GM21447 (cell line): Measurements from ENCODE around the gene ZNF267.
"Not testable (repeated sequence)": the region's sequence is repeated elsewhere in the genome, so short reads cannot be mapped to it uniquely, and the experiment has no call there.

Experiments
- ATAC-seq: cut with Tn5 transposase; IDR thresholded peaks from one replicate; pipeline ENCODE4 v1.9.1; 2021; ENCODE audit not compliant: unreplicated experiment

ZNF267 gene

DNA sequence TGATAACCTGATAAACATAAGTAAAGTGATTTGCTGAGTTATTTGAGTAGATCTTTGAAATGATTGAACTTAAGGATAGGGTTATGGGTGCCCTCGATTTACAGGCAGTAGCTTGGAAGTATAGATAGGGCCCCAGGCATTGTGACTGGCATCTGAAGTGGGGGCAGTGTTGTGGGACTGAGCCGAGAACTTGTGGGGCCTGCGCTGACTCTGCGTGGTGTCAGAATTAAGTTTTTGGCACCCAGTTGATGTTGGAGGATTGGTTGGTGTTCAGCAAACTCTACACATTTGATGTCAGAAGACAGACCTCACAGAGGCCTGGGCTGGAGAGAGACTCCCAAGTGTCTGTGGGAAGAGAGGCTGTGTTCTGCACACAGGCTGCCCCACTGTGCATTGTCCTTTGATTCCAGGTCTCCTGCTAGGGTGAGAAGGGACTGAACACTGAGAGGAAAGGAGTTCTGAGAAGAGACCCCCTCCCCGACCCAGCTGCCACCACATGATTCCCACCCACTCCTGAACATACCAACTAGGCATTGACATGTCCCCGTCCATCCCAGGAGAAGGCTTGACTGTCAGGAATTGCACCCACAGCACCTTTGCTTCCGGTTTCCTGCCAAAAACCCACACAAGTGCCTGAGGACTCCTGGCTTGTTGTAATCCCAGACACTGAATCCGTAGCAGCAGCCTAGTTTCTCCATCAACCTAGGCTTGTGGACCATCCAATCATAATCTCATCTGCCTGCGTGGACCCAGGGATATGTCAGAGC, 4.5 kb downstream of the ZNF267 start:
- ATAC-seq: no peak

DNA sequence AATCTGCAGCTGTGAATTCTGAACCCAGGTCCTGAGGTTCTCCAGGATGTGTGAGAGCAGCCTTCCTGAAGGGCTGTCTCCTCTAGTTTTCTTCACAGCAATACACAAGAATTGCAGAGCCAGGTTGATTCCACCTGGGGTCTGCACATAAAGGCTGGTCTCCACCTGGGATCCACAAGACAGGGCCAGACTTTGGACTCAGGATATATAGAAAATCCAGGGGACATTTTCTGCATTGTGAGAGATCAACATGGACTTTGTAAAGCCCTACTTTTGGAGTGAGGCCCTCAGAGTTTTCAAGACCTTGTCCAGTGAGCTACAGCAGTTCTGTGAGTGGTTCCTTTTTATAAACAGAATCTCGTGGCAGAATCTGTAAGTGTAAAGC, 6.3 kb downstream of the ZNF267 start:
- ATAC-seq: no peak

DNA sequence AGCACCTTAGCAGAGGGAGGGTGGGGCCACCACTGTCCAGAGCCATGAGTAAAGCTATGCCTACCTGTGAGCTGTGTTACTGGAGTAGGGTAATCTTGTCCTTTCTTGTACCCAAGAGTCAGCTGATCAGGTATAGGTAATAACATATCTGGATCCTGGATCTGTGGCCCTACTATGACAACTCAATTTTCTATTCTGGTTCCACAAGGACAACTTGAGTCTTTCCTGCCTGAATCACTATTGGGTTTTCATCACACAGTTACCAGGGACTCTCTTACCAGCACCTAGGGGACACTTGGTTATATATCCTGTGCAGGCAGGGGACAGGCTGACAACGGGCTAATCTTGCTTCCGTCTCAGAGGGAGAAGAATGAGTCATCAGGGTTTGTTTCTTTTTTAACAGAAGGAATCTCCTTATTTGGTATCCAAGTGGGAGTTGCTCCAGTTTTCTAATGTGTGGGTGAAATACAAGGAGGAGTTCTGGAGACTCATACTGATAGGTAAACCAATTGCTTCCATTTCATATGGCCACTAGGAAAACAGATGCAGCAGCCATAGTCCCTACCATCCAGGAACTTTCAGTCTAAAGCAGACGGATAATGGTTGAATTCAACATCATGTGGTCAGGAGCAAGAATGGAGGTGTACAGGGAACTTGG, 6.8 kb downstream of the ZNF267 start:
- ATAC-seq: no peak

DNA sequence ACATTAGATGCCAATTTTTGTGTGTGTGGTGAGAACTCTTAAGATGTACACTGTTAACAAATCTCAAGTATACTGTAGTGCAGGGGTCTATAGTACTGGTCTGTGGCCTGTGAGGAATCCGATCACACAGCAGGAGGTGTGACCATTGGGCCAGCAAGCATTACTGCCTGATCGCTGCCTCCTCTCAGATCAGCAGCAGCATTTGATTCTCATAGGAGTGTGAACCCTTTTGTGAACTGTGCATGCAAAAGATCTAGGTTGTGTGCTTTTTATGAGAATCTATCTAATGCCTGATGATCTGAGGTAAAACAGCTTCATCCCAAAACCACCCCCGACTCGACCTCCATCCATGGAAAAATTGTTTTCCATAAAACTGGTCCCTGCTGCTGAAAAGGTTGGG, 12.6 kb downstream of the ZNF267 start:
- ATAC-seq: no peak

DNA sequence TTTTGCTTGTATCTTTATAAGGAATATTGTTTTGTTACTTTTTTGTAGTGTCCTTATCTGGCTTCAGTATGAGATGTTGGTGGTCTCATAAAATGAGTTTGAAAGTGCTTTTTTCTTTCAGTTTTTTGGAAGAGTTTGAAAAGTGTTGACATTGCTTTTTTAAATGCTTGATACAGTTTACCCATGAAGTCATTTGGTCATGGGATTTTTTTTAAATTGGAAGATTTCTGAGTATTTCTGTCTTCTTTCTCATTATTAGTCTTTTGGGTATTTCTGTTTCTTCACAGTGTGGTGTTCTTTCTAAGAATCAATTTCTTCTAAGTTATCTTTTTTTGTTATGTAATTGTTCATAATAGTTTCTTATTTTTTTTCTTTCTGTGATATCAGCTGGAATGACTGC, 15.1 kb downstream of the ZNF267 start:
- no peak for ATAC-seq

DNA sequence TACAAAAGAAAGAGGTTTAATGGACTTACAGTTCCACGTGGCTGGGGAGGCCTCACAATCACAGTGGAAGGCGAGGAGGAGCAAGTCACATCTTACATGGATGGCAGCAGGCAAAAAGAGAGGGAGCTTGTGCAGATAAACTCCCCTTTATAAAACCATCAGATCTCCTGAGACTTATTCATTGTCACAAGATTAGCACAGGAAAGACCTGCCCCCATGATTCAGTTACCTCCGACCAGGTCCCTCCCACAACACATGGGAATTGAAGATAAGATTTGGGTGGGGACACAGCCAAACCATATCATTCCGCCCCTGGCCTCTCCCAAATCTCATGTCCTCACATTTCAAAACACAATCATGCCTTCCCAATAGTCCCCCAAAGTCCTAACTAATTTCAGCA, 18.5 kb downstream of the ZNF267 start:
- not testable (repeated sequence) for ATAC-seq

DNA sequence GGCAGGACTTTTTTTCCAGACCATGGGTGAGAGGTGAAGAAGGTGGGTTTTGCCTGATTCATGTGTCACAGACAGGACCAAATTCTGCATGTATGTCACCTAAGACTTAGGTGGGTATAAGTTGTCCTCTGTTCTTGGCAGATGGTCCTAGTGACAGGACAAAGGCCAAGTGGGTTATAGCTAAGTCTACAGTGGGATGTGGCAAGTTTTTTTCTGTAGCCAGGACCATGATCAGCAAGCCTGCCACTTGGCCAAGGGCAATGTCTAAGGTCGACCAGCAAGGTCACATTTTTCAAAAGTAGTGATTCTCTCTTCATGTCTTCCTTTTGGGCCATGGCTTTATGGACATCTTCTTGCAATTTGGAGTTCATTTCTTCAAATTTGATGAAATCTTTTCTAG, 20.2 kb downstream of the ZNF267 start:
- no peak for ATAC-seq

DNA sequence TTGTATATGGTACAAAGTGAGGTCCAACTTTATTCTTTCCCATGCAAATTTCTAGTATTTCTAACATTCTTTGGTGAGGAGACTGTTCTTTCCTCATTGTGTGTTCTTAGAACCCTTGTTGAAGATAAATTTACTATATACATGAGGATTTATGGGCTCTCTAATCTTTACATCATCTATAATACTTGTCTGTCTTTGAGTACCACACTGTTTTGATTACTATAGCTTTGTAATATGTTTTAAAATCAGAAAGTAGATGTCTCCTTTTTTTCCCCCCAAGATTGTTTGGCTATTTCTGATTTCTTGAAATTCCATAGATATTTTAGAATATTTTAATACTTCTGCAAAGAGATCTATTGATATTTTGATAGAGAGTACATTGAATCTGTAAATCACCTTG, 23.7 kb downstream of the ZNF267 start:
- no peak for ATAC-seq

DNA sequence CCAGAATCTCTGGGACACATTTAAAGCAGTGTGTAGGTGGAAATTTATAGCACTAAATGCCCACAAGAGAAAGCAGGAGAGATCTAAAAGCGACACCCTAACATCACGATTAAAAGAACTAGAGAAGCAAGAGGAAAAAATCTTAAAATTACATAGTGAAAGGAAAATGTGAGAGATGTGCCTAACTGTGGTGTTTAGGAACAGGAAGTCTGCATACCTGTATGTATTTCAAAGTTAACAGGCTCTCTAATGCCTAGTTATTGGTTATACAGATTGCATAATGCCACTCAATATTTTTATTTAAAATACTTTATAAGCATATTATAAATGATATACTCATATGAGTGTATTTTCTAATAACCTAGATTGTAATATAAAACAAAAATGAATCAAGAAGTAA, 25.9 kb downstream of the ZNF267 start:
- no peak for ATAC-seq

DNA sequence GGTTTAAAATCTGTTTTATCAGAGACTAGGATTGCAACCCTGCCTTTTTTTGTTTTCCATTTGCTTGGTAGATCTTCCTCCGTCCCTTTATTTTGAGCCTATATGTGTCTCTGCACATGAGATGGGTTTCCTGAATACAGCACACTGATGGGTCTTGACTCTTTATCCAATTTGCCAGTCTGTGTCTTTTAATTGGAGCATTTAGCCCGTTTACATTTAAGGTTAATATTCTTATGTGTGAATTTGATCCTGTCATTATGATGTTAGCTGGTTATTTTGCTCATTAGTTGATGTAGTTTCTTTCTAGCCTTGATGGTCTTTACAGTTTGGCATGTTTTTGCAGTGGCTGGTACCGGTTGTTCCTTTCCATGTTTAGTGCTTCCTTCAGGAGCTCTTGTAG, 31.0 kb downstream of the ZNF267 start:
- not testable (repeated sequence) for ATAC-seq

DNA sequence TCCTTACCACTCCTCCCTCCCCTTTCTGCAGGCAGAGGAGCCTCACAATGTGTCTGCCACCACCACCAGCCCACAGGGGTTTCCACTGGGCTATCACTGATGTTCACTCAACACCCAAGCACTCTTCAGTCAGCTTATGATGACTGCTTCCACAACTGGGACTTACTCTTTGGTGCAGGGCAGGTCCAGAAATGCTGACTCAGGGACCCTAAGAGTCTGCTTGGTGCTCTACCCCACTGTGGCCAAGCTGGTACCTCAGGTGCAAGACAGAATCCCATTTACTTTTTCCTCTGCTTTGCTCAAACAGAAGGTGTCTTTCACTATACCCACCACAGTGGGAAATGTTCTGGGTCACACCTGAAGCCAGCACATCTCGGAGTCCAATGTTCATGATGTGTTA, 40.1 kb downstream of the ZNF267 start:
- no peak for ATAC-seq

DNA sequence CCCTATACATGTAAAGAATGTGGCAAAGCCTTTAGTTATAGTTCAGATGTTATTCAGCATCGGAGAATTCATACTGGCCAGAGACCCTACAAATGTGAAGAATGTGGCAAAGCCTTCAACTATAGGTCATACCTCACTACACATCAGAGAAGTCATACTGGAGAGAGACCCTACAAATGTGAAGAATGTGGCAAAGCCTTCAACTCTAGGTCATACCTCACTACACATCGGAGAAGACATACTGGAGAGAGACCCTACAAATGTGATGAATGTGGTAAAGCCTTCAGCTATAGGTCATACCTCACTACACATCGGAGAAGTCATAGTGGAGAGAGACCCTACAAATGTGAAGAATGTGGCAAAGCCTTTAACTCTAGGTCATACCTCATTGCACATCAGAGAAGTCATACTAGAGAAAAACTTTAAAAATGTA, 42.5 kb downstream of the ZNF267 start:
- no peak for ATAC-seq

DNA sequence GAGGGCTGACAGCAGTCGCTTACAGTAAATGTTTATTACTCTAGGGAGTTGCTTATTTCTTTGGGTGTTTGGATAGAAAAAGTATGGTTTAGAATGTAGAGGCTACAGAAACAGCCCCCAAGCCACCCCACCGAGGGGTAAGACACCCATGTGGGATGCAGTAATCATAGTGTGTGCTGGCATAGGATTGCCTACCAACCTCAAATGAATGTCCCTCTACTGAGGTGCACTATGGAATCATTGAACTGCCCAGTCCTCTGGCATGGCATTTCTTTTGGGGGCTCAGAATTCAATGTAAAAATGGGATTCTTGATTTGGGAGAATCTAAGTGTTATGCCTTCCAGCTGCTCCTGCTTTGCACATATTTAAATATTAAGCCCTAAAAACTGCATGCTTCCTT, 46.8 kb downstream of the ZNF267 start:
- ATAC-seq: no peak

DNA sequence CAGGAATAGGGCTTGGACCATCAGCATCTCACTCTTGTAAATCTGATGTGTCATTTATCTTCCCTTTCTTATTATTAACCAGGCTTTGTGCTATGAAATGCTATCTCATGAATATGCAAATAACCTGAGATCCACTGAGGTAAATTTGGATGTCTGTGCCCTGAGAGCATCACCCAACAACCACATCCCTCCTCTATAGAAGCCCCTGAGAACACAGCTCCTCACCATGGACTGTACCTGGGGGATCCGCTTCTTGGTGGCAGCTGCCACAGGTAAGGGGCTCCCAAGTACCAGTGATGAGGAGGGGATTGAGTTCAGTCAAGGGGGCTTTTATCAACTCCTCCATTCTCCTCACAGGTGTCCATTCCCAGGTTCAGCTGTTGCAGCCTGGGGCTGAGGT, 78.2 kb downstream of the ZNF267 start:
- ATAC-seq: not testable (repeated sequence)

DNA sequence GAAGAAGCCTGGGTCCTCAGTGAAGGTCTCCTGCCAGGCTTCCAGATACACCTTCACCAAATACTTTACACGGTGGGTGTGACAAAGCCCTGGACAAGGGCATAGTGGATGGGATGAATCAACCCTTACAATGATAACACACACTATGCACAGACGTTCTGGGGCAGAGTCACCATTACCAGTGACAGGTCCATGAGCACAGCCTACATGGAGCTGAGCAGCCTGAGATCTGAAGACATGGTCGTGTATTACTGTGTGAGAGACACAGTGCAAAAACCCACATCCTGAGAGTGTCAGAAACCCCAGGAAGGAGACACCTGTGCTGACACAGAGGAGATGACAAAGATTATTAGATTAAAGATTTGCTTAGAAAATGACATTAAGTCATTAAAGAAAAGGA, 78.6 kb downstream of the ZNF267 start:
- not testable (repeated sequence) for ATAC-seq

DNA sequence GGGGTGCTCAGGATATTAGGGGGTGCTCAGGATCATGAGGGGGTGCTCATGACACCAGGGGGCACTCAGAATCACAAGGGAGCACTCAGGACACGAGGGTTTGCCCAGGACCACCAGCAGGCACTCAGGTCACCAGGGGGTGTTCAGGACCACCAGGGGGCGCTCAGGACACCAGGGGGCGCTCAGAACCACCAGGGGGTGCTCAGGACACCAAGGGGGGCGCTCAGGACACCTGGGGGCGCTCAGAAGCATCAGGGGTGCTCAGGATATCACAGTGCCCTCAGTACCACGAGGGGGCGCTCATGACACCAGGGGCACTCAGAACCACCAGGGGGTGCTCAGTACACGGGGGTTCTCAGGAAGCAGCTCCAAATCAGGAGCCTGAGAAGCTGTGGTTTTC, 82.6 kb downstream of the ZNF267 start:
- not testable (repeated sequence) for ATAC-seq

DNA sequence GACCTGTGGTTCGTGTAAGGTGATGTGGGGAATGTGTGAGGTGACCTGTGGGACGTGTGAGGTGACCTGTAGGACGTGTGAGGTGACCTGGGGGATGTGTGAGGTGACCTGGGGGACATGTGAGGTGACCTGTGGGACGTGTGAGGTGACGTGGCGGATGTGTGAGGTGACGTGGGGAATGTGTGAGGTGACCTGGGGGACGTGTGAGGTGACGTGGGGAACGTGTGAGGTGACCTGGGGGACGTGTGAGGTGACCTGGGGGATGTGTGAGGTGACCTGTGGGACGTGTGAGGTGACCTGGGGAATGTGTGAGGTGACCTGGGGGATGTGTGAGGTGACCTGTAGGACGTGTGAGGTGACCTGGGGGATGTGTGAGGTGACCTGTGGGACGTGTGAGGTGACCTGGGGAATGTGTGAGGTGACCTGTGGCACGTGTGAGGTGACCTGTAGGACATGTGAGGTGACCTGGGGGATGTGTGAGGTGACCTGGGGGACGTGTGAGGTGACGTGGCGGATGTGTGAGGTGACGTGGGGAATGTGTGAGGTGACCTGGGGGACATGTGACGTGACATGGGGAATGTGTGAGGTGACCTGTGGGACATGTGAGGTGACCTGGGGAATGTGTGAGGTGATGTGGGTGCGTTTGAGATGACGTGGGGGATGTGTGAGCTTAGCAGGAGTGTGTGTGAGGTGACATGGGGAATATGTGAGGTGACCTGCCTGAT, 86.7 kb downstream of the ZNF267 start:
- not testable (repeated sequence) for ATAC-seq
